Parathyroid adenoma (tissue), 2 donors: ENCODE measurements around the gene OGG1.

Experiments
- H2AFZ ChIP-seq: fragments of 300-600 bp; sonication (generic); one replicate; pipeline ENCODE4 v1.7.0; 2017; ENCODE audit warnings: antibody characterized with exemption, mild to moderate bottlenecking
- H3K27ac ChIP-seq: fragments of 300-600 bp; sonication (generic); one replicate; pipeline ENCODE4 v1.7.0; 2017
- H3K27me3 ChIP-seq: fragments of 300-600 bp; sonication (generic); one replicate; pipeline ENCODE4 v1.7.0; 2017; ENCODE audit warnings: low read length; ENCODE audit not compliant: control insufficient read depth, insufficient read depth
- H3K36me3 ChIP-seq: fragments of 300-600 bp; sonication (generic); one replicate; pipeline ENCODE4 v1.7.0; 2017; ENCODE audit warnings: low read length; ENCODE audit not compliant: control insufficient read depth, insufficient read depth
- H3K4me1 ChIP-seq: fragments of 300-600 bp; sonication (generic); one replicate; pipeline ENCODE4 v1.7.0; 2017; ENCODE audit warnings: control low read depth
- H3K4me2 ChIP-seq: fragments of 300-600 bp; sonication (generic); one replicate; pipeline ENCODE4 v1.7.0; 2017; ENCODE audit warnings: low read length
- H3K4me3 ChIP-seq: fragments of 300-600 bp; sonication (generic); one replicate; pipeline ENCODE4 v1.7.0; 2017; ENCODE audit warnings: low read depth, low read length
- H3K79me2 ChIP-seq: fragments of 300-600 bp; sonication (generic); one replicate; pipeline ENCODE4 v1.7.0; 2017; ENCODE audit warnings: control low read depth
- H3K9ac ChIP-seq: fragments of 300-600 bp; sonication (generic); one replicate; pipeline ENCODE4 v1.7.0; 2017; ENCODE audit warnings: mild to moderate bottlenecking
- H3K9me3 ChIP-seq: fragments of 300-600 bp; sonication (generic); one replicate; pipeline ENCODE4 v1.7.0; 2017; ENCODE audit warnings: low read length; ENCODE audit not compliant: control insufficient read depth
- CTCF ChIP-seq: fragments of 300-600 bp; sonication (generic); IDR thresholded peaks from one replicate; pipeline ENCODE4 v1.7.0; 2017; ENCODE audit warnings: antibody characterized with exemption, mild to moderate bottlenecking
- donor health status: primary hyperparathyroidism.

Gene OGG1

GRCh38 chr3:9792405-9793160 is 42.8 kb downstream of the OGG1 start, which contains the start of the genes ARPC4 and TADA3:
TSS of gene ARPC4 (plus strand) at chr3:9793082. CDS start at chr3:9793122, 40 bp downstream.
TSS of gene TADA3 (minus strand) at chr3:9792473. CDS start at chr3:9791466, 1,007 bp downstream.
- Histone ChIP-seq H3K27me3 (no peaks in the 10 kb centered on the region), H3K27ac (peak within 1 kb of the TSS; percentile 90), H3K4me2 (peak within 1 kb of the TSS; percentile 90), H3K9me3 (no peaks in the 10 kb centered on the region), H3K79me2 (peaks cover 40% of the 10 kb centered on the region), H3K4me1 (peaks cover 15% of the 10 kb centered on the region), H3K9ac (peak within 1 kb of the TSS; percentile 92), H3K4me3 (peak within 1 kb of the TSS; percentile 92), H3K36me3 (no peaks in the 10 kb centered on the region), H2AFZ (peak within 1 kb of the TSS; percentile 84)
- TF ChIP-seq CTCF = no peak

- H3K36me3 ChIP-seq = no peaks in the 10 kb centered on the region
- no peak for TF ChIP-seq CTCF
- H3K79me2 ChIP-seq = peaks cover 41% of the 10 kb centered on the region
- H3K27me3 ChIP-seq = no peaks in the 10 kb centered on the region
- peak overlapping the region; percentile 92 for H3K9ac ChIP-seq
- H3K27ac ChIP-seq = peak overlapping the region; percentile 90
- H3K4me1 ChIP-seq = peaks cover 15% of the 10 kb centered on the region
- H3K4me2 ChIP-seq = peak overlapping the region; percentile 90
- no peaks in the 10 kb centered on the region for H3K9me3 ChIP-seq
- H3K4me3 ChIP-seq = peak overlapping the region; percentile 92
- peak overlapping the region; percentile 84 for H2AFZ ChIP-seq
These were observed 43.5 kb downstream of the OGG1 start for GRCh38 chr3:9793161-9793781.

GRCh38 chr3:9794400-9794799 is 44.6 kb downstream of the OGG1 start:
- H3K27ac ChIP-seq = no peak overlapping the region
- H3K4me2 ChIP-seq = no peak overlapping the region
- no peak overlapping the region for H3K4me3 ChIP-seq
- H3K27me3 ChIP-seq = no peaks in the 10 kb centered on the region
- no peaks in the 10 kb centered on the region for H3K9me3 ChIP-seq
- H3K79me2 ChIP-seq = peaks cover 42% of the 10 kb centered on the region
- H3K9ac ChIP-seq = no peak overlapping the region
- no peak for TF ChIP-seq CTCF
- H2AFZ ChIP-seq = no peak overlapping the region
- H3K36me3 ChIP-seq = no peaks in the 10 kb centered on the region
- peaks cover 15% of the 10 kb centered on the region for H3K4me1 ChIP-seq

DNA sequence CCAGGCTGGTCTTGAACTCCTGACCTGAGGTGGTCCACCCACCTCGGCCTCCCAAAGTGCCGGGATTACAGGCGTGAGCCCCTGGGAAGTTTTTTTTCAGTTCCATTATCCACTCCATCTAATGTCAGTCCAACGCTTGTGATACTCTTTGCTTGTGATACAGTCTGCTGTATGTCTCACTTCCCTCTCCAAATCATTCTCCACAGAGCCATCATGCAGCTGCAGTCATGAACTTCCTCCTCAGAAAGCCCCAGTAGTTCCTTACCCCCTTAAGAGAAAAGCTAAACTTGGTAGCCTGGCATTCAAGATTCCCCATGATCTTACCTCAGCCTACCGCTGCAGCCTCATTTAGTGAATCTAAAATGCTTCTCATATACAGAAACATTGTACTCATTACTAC is 45.5 kb downstream of the OGG1 start:
- Histone ChIP-seq H3K27ac (no peak overlapping the region), H3K4me2 (no peak overlapping the region), H3K4me3 (no peak overlapping the region), H3K9me3 (no peaks in the 10 kb centered on the region), H3K27me3 (no peaks in the 10 kb centered on the region), H3K9ac (no peak overlapping the region), H2AFZ (no peak overlapping the region), H3K36me3 (no peaks in the 10 kb centered on the region), H3K4me1 (peaks cover 15% of the 10 kb centered on the region), H3K79me2 (peaks cover 45% of the 10 kb centered on the region)
- TF ChIP-seq CTCF = no peak
